Stimulated activated naive CD8-positive, alpha-beta T cell treated with anti-CD3 and anti-CD28 coated beads, Interleukin-15, amount 100 ng/mL, for 72 hours (primary cell): ENCODE results near the gene PHACTR1.

Experiments used
- ATAC-seq: fragments of 150-1000 bp; cut with Tn5 transposase; 2 replicates; pipeline ENCODE4 v1.10.0; 2021; ENCODE audit warnings: mild to moderate bottlenecking, moderate library complexity
- DNase-seq, 2 donors: peaks; one replicate each; pipeline ENCODE4 v3.0.0; 2021 to 2022
- H3K27ac Mint-ChIP-seq, 2 donors: one replicate each; pipeline ENCODE4 v1.8.0; 2022; ENCODE audit warnings: mild to moderate bottlenecking in 2 of 2, mixed read lengths in 2 of 2, moderate library complexity in 2 of 2
- H3K27me3 Mint-ChIP-seq: one replicate; pipeline ENCODE4 v1.8.0; 2022; ENCODE audit warnings: mixed read lengths
- H3K4me1 Mint-ChIP-seq: one replicate; pipeline ENCODE4 v1.8.0; 2022; ENCODE audit warnings: mild to moderate bottlenecking, mixed read lengths
- H3K4me3 Mint-ChIP-seq, 2 donors: one replicate each; pipeline ENCODE4 v1.8.0; 2022; ENCODE audit warnings: mild to moderate bottlenecking in 2 of 2, mixed read lengths in 2 of 2, moderate library complexity in 1 of 2
- H3K9me3 Mint-ChIP-seq, 2 donors: one replicate each; pipeline ENCODE4 v1.8.0; 2022; ENCODE audit warnings: mixed read lengths in 2 of 2

PHACTR1 gene

DNA sequence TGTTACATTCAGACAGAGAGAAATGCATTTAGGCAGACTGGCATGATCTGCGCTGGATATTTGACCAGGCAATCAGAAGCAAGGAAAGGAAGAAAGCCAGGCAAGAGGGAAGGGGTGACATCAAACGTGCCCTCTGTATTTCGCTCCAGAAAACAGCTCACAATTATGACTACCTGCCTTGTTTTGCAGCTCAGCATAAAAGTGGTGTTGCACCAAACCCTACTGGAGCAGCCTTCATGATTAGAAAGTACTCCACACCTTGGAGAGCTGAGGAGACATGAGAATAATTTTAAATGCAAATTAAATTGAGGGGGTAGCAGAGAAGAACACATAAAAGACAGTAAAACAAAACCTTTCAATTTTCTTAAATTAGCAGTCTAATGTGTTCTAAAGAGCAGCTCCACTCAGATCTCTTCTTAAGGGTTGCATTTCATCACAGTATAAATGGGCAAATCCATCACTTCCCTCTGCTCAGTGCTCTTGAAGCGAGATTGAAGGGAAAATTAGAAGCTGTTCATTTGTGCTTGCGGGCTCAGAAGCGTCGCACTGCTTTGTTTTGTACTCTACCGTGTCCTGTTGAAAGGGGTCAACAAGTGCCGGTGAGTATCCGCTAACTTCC, at the start of gene PHACTR1:
PHACTR1 (plus strand) TSS at position 470 of the 619 bp plus-strand sequence.
- Mint-ChIP-seq H3K27ac (no peak within 1 kb of the TSS), H3K9me3 (no peaks in the 10 kb centered on the region), H3K27me3 (peaks cover 15% of the 10 kb centered on the region), H3K4me3 (no peak within 1 kb of the TSS), H3K4me1 (no peaks in the 10 kb centered on the region)
- DNase-seq (no peak), ATAC-seq (no peak)

DNA sequence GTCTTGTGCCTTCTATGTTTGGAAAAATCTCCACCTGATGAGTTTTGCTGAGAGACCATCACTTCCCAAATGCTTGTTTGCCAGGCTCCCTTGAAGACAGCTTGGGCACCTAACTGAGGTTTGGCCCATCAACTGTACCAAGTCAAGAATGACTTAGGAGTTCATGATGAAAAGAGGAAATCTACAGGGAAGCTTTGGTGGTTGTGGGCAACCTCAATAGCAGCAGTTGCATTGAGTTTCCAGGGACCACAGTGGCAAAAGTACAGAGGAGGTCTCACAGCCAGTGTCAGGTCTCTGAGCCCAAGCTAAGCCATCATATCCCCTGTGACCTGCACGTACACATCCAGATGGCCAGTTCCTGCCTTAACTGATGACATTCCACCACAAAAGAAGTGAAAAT, 49.7 kb upstream of the PHACTR1 start:
- H3K27me3 Mint-ChIP-seq, result no peaks in the 10 kb centered on the region
- DNase-seq (no peak), ATAC-seq (no peak)
- no peaks in the 10 kb centered on the region for H3K4me1 Mint-ChIP-seq
- H3K4me3 Mint-ChIP-seq, result no peak overlapping the region
- no peaks in the 10 kb centered on the region for H3K9me3 Mint-ChIP-seq
- H3K27ac Mint-ChIP-seq, result no peak overlapping the region

DNA sequence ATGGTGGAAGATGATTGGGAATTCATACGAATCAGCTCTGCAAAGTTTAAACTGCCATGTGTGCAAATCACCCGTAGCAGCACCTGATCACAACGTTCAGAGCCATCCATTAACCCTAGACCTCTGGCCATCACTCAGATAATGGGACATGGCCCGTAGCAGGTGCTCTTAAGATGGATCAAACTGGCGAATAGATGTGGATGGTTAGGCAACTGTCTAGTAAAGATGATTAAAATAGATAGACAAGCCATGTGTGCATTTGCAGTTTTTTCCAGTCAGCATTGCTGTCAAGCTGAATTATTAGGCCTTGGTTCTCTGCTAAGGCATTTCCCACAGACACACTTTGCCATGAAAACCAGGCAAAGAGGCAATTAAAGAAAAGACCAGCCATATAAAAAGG, 40.6 kb upstream of the PHACTR1 start:
- Mint-ChIP-seq H3K9me3 (no peaks in the 10 kb centered on the region), H3K27me3 (peaks cover 12% of the 10 kb centered on the region), H3K27ac (no peak overlapping the region), H3K4me1 (no peaks in the 10 kb centered on the region), H3K4me3 (no peak overlapping the region)
- no peak for ATAC-seq
- DNase-seq, result no peak

DNA sequence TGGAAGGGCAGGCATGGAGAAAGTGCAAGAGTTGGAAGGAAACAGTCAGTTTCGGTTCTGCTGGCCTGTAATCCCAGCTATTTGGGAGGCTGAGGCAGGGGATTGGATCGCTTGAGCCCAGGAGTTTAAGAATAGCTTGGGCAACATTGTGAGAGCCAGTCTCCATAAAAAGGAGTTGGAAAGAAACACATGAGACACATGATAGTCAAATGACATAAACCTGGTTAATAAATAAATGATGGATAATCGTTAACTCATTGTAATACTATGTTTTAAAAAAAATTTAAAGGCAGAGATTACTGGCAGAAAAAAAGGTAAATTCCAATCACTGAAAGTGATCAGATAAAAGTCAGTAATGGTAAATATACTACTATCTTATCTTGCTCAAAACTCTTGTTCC, 37.2 kb upstream of the PHACTR1 start:
- Mint-ChIP-seq H3K27me3 (peaks cover 7% of the 10 kb centered on the region), H3K4me3 (no peak overlapping the region), H3K9me3 (no peaks in the 10 kb centered on the region), H3K4me1 (no peaks in the 10 kb centered on the region), H3K27ac (no peak overlapping the region)
- DNase-seq (no peak), ATAC-seq (no peak)

DNA sequence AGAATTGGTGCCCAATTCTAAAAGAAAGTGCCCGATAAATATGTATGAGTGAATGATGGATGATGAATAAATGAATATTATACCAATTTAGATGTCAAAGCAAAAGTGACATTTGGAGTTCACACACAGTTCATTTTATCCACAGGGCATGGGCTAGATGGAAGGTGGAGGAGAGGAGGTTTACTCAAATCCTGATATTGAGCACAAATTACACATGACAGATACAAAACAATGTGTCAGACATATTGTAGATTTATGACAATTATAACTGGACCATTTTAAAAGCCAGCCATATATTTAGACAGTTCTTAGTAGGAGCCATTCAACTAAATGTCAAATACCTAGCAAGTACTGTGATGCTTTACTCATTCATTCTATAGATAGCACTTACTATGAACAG, 23.4 kb upstream of the PHACTR1 start:
- ATAC-seq, result no peak

DNA sequence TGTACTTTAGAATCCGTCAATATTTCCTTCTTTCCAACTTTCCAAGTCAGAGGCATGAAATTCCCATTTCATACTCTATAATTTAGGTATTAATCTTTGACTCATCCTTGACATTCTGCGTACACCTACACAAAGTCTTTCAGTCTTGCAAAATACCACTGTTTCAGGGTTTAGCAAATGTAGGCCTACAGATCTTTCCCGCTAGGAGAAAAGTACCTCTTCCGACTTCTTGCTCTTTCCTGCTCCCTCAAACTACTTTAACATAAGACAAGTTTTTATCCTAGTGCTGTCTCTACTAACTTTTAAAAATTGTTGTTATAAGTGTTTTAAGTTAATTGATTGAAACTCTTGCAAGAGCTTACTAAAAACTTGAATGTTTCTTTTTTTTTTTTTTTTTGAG, 18.3 kb upstream of the PHACTR1 start:
- Mint-ChIP-seq H3K27me3 (peaks cover 22% of the 10 kb centered on the region), H3K27ac (no peak overlapping the region), H3K9me3 (no peaks in the 10 kb centered on the region), H3K4me3 (no peak overlapping the region), H3K4me1 (no peaks in the 10 kb centered on the region)
- DNase-seq, result no peak
- no peak for ATAC-seq

More for the DNA sequence above, 23.4 kb upstream of the PHACTR1 start:
- no peak for DNase-seq
- no peak overlapping the region for H3K27ac Mint-ChIP-seq
- H3K4me3 Mint-ChIP-seq, result no peak overlapping the region
- H3K4me1 Mint-ChIP-seq, result no peaks in the 10 kb centered on the region
- no peaks in the 10 kb centered on the region for H3K9me3 Mint-ChIP-seq
- H3K27me3 Mint-ChIP-seq, result peaks cover 16% of the 10 kb centered on the region

DNA sequence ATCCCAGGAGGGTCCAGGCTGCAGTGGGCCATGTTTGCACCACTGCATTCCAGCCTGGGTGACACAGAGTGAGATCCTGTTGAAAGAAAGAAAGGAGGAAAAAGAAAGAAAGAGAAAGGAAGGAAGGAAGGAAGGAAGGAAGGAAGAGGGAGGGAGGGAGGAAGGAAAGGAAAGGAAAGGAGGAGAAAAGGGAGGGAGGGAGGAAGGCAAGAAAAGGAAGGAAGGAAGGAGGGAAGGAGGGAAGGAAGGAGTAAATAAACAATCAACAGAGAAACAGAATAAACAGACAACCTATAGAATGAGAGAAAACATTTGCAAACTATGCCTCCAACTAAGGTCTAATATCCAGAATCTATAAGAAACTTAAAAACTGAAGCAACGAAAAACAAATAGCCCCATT, 11.6 kb upstream of the PHACTR1 start:
- no peak overlapping the region for H3K4me3 Mint-ChIP-seq
- H3K27ac Mint-ChIP-seq, result no peak overlapping the region
- ATAC-seq (no peak), DNase-seq (no peak)
- no peaks in the 10 kb centered on the region for H3K4me1 Mint-ChIP-seq
- no peaks in the 10 kb centered on the region for H3K9me3 Mint-ChIP-seq
- H3K27me3 Mint-ChIP-seq, result peaks cover 15% of the 10 kb centered on the region

DNA sequence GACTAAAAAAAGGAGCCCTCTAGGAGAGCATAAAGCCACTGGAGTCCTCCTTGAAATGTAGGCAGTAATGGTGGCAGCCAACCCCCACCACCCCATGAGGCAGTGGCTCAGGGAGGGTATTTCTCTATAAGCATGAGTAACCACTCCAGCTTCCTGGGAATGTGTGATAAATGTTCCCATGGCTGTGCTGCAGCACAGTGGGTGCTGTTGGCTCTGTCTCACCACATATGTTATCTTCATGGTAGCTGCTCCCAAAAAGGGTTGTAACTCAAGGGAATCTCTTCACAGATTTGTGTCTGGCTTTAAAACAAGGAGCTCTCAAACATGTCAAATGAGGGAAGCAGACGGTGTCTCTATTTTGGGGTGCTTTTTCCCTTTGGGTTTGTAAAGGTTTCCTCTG, 7.5 kb upstream of the PHACTR1 start:
- DNase-seq, result no peak
- no peak for ATAC-seq
- H3K27ac Mint-ChIP-seq, result no peak overlapping the region
- no peak overlapping the region for H3K4me3 Mint-ChIP-seq
- H3K9me3 Mint-ChIP-seq, result no peaks in the 10 kb centered on the region
- no peaks in the 10 kb centered on the region for H3K4me1 Mint-ChIP-seq
- peaks cover 15% of the 10 kb centered on the region for H3K27me3 Mint-ChIP-seq

DNA sequence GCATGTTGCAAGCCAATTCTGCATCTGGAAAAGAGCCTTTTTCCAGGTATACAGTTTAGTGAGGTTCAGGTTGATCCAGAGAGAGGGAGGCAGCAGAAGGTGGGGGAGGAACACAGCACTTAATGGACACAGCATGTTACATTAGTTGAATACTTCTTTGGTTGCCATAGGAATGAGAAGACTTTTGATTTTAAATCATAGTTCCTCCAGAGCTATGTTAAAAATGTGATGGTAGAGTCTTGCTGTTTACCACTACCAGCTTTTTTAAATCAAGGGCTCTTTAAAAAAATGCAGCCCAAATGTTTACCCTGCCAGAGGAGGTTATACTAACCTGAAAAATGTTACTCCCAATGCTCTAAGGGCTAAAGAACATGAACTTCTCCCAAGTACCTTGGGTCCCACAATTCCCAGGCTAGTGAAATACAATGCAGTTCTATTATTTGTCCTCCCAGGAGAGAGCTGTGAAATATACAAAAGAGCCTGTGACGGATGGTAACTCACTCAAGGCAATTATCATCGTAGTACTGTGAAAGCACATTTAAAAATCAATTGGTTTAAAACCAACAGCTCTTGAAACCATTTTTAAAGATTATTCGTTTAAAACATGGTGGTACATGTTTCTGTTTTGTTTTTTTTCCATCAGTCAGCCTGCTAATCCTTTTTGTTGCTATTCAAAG, 6.9 kb upstream of the PHACTR1 start:
- no peak overlapping the region for H3K4me3 Mint-ChIP-seq
- H3K9me3 Mint-ChIP-seq, result no peaks in the 10 kb centered on the region
- H3K27me3 Mint-ChIP-seq, result peaks cover 15% of the 10 kb centered on the region
- no peak overlapping the region for H3K27ac Mint-ChIP-seq
- DNase-seq, result no peak
- H3K4me1 Mint-ChIP-seq, result no peaks in the 10 kb centered on the region
- no peak for ATAC-seq

DNA sequence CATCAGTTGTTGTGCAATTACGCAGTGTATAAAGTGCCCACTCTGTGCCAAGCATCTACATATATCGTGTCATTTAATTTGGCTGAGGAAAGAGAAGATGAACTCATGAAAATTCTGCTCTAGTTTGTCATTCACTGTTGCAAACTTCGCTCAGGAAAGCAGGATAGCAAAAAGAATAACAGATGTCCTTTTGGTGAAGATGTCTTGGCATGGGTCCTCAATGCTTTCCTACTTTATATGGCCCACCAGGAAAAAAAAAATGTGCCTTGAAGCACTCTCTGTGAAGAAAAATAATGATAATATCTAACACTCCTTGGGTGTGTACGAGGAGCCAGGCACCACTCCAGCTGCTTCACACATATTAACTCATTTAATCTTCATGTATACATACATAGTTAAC, 5.6 kb upstream of the PHACTR1 start:
- DNase-seq, result no peak
- no peak for ATAC-seq

DNA sequence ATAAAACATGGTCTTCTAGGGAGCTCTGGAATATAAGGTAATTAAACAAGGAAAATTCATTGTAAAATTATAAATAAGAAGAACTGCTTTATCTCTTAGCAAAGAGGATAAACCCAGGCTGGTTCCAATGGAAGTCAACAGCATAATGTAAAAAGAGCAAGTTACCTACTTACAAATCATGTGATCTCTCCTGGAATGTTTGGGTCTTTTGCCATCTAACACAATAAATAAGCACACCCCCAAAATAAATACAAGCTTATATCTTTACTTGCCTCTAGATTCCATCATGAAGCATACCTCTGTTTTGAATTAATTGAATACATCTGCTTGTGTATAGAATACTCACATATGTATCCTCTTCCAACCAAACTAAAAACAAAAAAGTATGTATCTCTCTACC, 2.5 kb upstream of the PHACTR1 start:
- no peaks in the 10 kb centered on the region for H3K9me3 Mint-ChIP-seq
- no peak for ATAC-seq
- H3K27me3 Mint-ChIP-seq, result peaks cover 17% of the 10 kb centered on the region
- no peak overlapping the region for H3K27ac Mint-ChIP-seq
- H3K4me3 Mint-ChIP-seq, result no peak overlapping the region
- no peaks in the 10 kb centered on the region for H3K4me1 Mint-ChIP-seq
- no peak for DNase-seq

More for the DNA sequence above, 5.6 kb upstream of the PHACTR1 start:
- Mint-ChIP-seq H3K4me3 (no peak overlapping the region), H3K27me3 (peaks cover 15% of the 10 kb centered on the region), H3K4me1 (no peaks in the 10 kb centered on the region), H3K27ac (no peak overlapping the region), H3K9me3 (no peaks in the 10 kb centered on the region)

DNA sequence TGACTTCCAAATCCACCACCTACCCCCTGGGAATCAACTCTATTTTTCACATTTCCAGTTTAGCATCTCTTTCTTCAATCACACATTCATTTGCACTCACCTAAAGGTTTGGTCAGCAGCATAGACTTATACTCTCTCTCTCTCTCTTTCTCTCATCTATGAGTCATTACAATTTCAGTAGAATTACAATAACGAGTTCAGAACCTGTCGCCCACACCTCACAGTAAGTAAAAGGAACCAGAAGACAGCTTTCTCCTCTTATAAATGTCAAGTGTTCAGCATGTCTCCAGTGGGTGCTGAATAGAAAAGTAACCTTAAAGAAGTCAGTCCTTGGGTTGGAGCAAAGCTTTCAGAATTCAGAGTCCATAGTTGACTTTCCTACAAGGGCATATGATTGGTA, 1.1 kb upstream of the PHACTR1 start:
- Mint-ChIP-seq H3K4me1 (no peaks in the 10 kb centered on the region), H3K9me3 (no peaks in the 10 kb centered on the region), H3K27ac (no peak overlapping the region), H3K4me3 (no peak overlapping the region), H3K27me3 (peaks cover 24% of the 10 kb centered on the region)
- DNase-seq, result no peak
- ATAC-seq, result no peak

DNA sequence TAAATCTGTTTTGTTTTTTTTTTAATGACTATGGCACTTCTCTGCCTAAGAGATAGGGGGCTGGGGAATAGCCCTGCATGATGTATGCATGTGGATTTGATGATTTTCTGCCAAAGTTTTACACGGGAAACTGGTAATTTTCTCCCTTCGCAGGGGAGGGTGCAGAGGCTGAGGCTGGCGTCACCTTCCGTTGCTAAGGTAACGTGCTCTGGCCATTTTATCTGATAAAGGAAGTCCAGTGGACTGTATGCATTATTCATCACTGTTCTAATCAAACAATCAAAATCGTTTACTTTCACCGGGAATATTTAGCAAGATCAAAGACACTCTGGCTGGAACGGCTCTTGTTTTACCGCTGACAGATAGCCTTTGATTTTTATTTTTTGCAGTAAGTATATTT, 789 bp downstream of the PHACTR1 start:
- Mint-ChIP-seq H3K4me3 (no peak overlapping the region), H3K27ac (no peak overlapping the region), H3K27me3 (peaks cover 15% of the 10 kb centered on the region), H3K9me3 (no peaks in the 10 kb centered on the region), H3K4me1 (no peaks in the 10 kb centered on the region)
- DNase-seq (no peak), ATAC-seq (no peak)

DNA sequence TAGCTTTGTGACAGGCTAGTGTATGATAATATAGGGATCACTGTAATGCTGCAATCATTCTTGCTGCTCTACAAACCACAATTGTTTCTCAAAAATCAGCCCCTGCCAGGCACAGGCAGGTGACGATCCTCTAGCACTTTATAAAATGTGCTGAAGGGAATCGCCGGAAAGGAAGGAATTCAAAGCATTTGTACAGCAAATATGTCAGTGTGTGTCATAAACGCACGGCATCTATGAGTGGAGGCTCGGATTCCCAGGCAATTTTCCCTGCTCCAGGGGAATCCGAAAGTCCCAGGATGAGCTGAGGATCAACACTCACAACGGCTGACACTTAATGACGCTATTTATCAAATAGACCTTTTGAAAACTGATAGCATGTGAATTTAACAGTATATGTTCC, 1.4 kb downstream of the PHACTR1 start:
- H3K27me3 Mint-ChIP-seq, result peaks cover 15% of the 10 kb centered on the region
- H3K9me3 Mint-ChIP-seq, result no peaks in the 10 kb centered on the region
- H3K4me1 Mint-ChIP-seq, result no peaks in the 10 kb centered on the region
- DNase-seq (no peak), ATAC-seq (no peak)
- no peak overlapping the region for H3K4me3 Mint-ChIP-seq
- H3K27ac Mint-ChIP-seq, result no peak overlapping the region

DNA sequence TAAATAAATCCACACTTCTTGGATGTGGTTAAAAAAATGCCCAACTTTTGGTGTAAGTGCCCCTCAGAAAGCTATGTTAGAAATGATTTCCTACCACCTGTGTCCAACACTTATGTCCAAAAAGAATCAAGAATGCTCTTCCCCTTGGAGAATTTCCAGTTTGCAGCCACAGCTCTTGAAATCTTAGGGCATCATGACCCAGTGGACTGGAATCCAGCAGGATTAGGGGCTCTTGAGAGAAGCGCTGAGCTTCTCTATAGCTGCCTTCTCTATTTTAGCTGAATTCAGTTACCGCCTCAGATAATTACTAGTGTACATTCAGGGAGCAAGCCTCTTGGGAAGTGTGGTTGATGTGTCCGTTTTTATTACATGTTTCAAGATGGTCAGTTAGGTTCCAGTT, 2.5 kb downstream of the PHACTR1 start:
- no peaks in the 10 kb centered on the region for H3K4me1 Mint-ChIP-seq
- no peak for ATAC-seq
- no peak overlapping the region for H3K27ac Mint-ChIP-seq
- DNase-seq, result no peak
- peaks cover 15% of the 10 kb centered on the region for H3K27me3 Mint-ChIP-seq
- no peak overlapping the region for H3K4me3 Mint-ChIP-seq
- H3K9me3 Mint-ChIP-seq, result no peaks in the 10 kb centered on the region

DNA sequence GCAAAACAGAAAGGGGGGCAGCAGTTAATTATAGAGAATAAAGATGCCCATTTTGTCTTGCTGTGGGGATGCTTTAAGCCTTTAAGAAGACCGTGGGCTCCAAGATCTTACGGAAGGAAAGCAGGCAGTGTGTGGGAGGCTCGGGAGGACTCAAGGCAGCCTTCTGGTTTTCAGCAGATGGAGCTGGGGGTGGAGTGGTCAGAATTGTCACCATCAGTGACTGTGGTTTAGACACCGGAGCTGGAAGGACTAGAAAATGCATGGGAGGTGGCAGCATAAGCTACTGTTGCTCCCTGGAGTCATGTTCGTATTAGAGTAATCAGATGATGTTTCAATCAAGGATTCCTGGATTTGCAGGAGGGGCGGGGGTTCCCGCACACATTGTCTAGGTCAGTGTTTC, 3.7 kb downstream of the PHACTR1 start:
- Mint-ChIP-seq H3K27me3 (peaks cover 15% of the 10 kb centered on the region), H3K9me3 (no peaks in the 10 kb centered on the region), H3K4me3 (no peak overlapping the region), H3K27ac (no peak overlapping the region), H3K4me1 (no peaks in the 10 kb centered on the region)
- ATAC-seq (no peak), DNase-seq (no peak)

DNA sequence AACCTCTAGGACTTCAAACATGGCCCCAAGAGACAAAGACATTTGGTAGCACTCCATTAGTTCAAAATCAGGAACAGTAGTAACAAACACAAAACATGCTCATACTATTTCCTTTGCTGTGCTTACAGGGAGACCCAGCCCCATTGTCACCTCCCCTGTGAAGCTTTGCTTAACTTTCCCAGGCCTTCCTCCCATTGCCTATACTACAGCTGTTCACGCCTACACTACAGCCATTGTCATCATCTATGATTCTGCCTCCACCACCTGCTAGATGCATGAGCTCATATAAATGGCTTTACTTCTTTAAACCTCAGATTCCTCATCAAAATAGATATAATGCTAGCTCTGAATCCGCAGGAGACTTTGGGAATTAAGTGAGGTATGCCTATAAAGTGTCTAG, 8.7 kb downstream of the PHACTR1 start:
- Mint-ChIP-seq H3K27me3 (peaks cover 15% of the 10 kb centered on the region), H3K4me1 (no peaks in the 10 kb centered on the region), H3K4me3 (no peak overlapping the region), H3K9me3 (no peaks in the 10 kb centered on the region), H3K27ac (no peak overlapping the region)
- no peak for ATAC-seq
- DNase-seq, result no peak
